Keratinocyte (primary cell): Measurements from ENCODE around the gene DNAJC7. TPM values are rescaled to one million over a fixed set of nuclear protein-coding genes. Genes with fewer than 3 reads are reported as not detected.

Experiments used
- DNase-seq: peaks from one replicate; pipeline ENCODE4 v3.0.0-alpha.2; 2011; ENCODE audit warnings: low read depth, missing footprints, low spot score
- FAIRE-seq: peaks from 2 replicates; lab custom pipeline; 2011; peaks lifted over from hg19 to GRCh38; lab: Jason Lieb, UNC
- H2AFZ ChIP-seq: 2 replicates; pipeline ENCODE4 v1.6.0; 2012; ENCODE audit warnings: low read length, control low read depth, inconsistent platforms; ENCODE audit not compliant: control insufficient read depth
- H3K27ac ChIP-seq: 2 replicates; pipeline ENCODE4 v1.5.1; 2011; ENCODE audit warnings: low read length; ENCODE audit not compliant: control insufficient read depth, insufficient read depth
- H3K27me3 ChIP-seq: 3 replicates; pipeline ENCODE4 v1.6.0; 2011; ENCODE audit warnings: low read length; ENCODE audit not compliant: control insufficient read depth, insufficient read depth; ENCODE audit errors: extremely low read depth
- H3K36me3 ChIP-seq, 2 experiments: 2 replicates in 1 of 2; 3 replicates in 1 of 2; pipeline ENCODE4 v1.5.1; 2011; ENCODE audit warnings: low read length in 2 of 2, mild to moderate bottlenecking in 1 of 2; ENCODE audit not compliant: control insufficient read depth in 2 of 2, insufficient read depth in 2 of 2; ENCODE audit errors: extremely low read depth in 1 of 2
- H3K4me1 ChIP-seq: 3 replicates; pipeline ENCODE4 v1.5.1; 2011; ENCODE audit warnings: low read length; ENCODE audit not compliant: control insufficient read depth, insufficient read depth; ENCODE audit errors: extremely low read depth
- H3K4me2 ChIP-seq: 3 replicates; pipeline ENCODE4 v1.6.0; 2011; ENCODE audit warnings: low read depth, low read length; ENCODE audit not compliant: control insufficient read depth, insufficient read depth; ENCODE audit errors: extremely low read depth
- H3K4me3 ChIP-seq, 3 experiments: fragments of 200-600 bp in 1 of 3; sonication (generic) in 1 of 3; 2 replicates in 2 of 3; 3 replicates in 1 of 3; pipeline ENCODE4 v1.5.1; 2011 to 2016; ENCODE audit warnings: low read length in 3 of 3, mild to moderate bottlenecking in 3 of 3, control low read depth in 2 of 3, inconsistent platforms in 1 of 3, low read depth in 1 of 3, mixed read lengths in 1 of 3, mixed run types in 1 of 3, moderate library complexity in 1 of 3; ENCODE audit not compliant: control insufficient read depth in 2 of 3, insufficient read depth in 2 of 3; ENCODE audit errors: extremely low read depth in 1 of 3
- H3K79me2 ChIP-seq: 2 replicates; pipeline ENCODE4 v1.6.0; 2012; ENCODE audit warnings: low read length; ENCODE audit not compliant: control insufficient read depth, insufficient read depth
- H3K9ac ChIP-seq: 3 replicates; pipeline ENCODE4 v1.6.0; 2011; ENCODE audit warnings: low read length; ENCODE audit not compliant: control insufficient read depth, insufficient read depth; ENCODE audit errors: extremely low read depth
- H3K9me1 ChIP-seq: 3 replicates; pipeline ENCODE4 v1.6.0; 2011; ENCODE audit warnings: low read length; ENCODE audit not compliant: control insufficient read depth, insufficient read depth; ENCODE audit errors: extremely low read depth
- H3K9me3 ChIP-seq: 2 replicates; pipeline ENCODE4 v1.5.1; 2012; ENCODE audit warnings: low read depth, low read length; ENCODE audit not compliant: control insufficient read depth
- H4K20me1 ChIP-seq: 3 replicates; pipeline ENCODE4 v1.6.0; 2011; ENCODE audit warnings: low read length; ENCODE audit not compliant: control insufficient read depth, insufficient read depth; ENCODE audit errors: extremely low read depth
- EZH2 ChIP-seq: IDR thresholded peaks from one replicate; pipeline ENCODE4 v1.6.1; 2012; ENCODE audit warnings: inconsistent platforms, mild to moderate bottlenecking, low read length, moderate library complexity
- dilution Hi-C: fragments of 300-500 bp; cut with MboI; formaldehyde crosslinking; loops from one replicate; pipeline ENCODE4 v1.7.0; 2020; ENCODE audit warnings: low sequenced_read_pairs; ENCODE audit not compliant: extremely low pct_ligation_motif_present
- polyA plus RNA-seq, 5 experiments: library from polyadenylated mRNA; depleted of rRNA in 3 of 5; stranded (reverse) in 3 of 5; stranded (forward) in 1 of 5; unstranded in 1 of 5; fragments of >200 nt; gene quantifications; 1 replicate in 1 of 5; 2 replicates in 3 of 5; 3 replicates in 1 of 5; pipeline versions ENCODE4 v1.2.1 to v1.2.3, GENCODE V29; 2011 to 2012; ENCODE audit warnings: missing spikeins in 2 of 5, low read depth in 1 of 5, low replicate concordance in 1 of 5
- TF ChIP-seq, protein P1 (sequence below), 3 experiments: IDR thresholded peaks in 1 of 3; conservative IDR thresholded peaks in 1 of 3; optimal IDR thresholded peaks in 1 of 3; 2 replicates in 2 of 3; 3 replicates in 1 of 3; pipeline versions ENCODE3 to v1.5.1; 2011; ENCODE audit warnings: low read length in 3 of 3, mild to moderate bottlenecking in 3 of 3, moderate library complexity in 2 of 3, control low read depth in 1 of 3, inconsistent platforms in 1 of 3; ENCODE audit not compliant: insufficient read depth in 2 of 3; ENCODE audit errors: extremely low read depth in 1 of 3

Gene DNAJC7
- polyA plus RNA-seq, 1 donor (not counting 4 experiments of a cell fraction or from before 2014, with no cell fraction given) = 82.5 TPM

DNA sequence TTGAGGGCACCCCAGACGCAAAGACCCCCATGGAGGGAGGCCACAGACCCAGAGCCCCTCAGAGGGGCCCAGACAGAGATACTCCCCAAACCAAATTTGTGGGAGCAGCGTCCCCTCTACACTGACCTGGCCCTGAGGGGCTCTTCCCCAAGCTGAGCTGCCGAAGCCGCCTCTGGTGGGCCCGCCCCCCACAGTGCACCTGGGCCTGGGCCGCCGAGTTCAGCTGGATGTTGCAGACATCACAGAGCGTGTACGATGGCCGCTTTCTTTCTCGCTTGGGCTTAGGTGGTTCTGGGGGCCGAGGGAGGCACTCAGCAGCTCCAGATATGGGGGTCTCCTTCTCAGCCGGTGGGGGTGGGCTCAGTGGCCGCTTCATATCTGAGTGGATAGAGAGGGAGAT lies 45.4 kb upstream of the DNAJC7 start:
- H3K27ac ChIP-seq = no peak overlapping the region
- H3K27me3 ChIP-seq = no peaks in the 10 kb centered on the region
- H3K36me3 ChIP-seq = no peaks in the 10 kb centered on the region
- DNase-seq (no peak), FAIRE-seq (no peak)
- no peak overlapping the region for H2AFZ ChIP-seq
- TF ChIP-seq EZH2 = no peak
- TF ChIP-seq, protein P1, sequence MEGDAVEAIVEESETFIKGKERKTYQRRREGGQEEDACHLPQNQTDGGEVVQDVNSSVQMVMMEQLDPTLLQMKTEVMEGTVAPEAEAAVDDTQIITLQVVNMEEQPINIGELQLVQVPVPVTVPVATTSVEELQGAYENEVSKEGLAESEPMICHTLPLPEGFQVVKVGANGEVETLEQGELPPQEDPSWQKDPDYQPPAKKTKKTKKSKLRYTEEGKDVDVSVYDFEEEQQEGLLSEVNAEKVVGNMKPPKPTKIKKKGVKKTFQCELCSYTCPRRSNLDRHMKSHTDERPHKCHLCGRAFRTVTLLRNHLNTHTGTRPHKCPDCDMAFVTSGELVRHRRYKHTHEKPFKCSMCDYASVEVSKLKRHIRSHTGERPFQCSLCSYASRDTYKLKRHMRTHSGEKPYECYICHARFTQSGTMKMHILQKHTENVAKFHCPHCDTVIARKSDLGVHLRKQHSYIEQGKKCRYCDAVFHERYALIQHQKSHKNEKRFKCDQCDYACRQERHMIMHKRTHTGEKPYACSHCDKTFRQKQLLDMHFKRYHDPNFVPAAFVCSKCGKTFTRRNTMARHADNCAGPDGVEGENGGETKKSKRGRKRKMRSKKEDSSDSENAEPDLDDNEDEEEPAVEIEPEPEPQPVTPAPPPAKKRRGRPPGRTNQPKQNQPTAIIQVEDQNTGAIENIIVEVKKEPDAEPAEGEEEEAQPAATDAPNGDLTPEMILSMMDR (optimal IDR thresholded peaks at IDR 0.05 in 1 of 3, IDR thresholded peaks at IDR 0.05 in 1 of 3, conservative IDR thresholded peaks at IDR 0.05 in 1 of 3; ENCODE audit: extremely low read depth in 1 of 3, insufficient read depth in 2 of 3, low read length in 3 of 3) = no peak
- H3K79me2 ChIP-seq = no peaks in the 10 kb centered on the region
- H3K9me1 ChIP-seq = no peaks in the 10 kb centered on the region
- no peaks in the 10 kb centered on the region for H4K20me1 ChIP-seq
- dilution Hi-C loops = no loop called here
- peaks cover 1% of the 10 kb centered on the region for H3K4me1 ChIP-seq
- no peak overlapping the region for H3K4me2 ChIP-seq
- no peak overlapping the region for H3K4me3 ChIP-seq
- no peak overlapping the region for H3K9ac ChIP-seq
- no peaks in the 10 kb centered on the region for H3K9me3 ChIP-seq

DNA sequence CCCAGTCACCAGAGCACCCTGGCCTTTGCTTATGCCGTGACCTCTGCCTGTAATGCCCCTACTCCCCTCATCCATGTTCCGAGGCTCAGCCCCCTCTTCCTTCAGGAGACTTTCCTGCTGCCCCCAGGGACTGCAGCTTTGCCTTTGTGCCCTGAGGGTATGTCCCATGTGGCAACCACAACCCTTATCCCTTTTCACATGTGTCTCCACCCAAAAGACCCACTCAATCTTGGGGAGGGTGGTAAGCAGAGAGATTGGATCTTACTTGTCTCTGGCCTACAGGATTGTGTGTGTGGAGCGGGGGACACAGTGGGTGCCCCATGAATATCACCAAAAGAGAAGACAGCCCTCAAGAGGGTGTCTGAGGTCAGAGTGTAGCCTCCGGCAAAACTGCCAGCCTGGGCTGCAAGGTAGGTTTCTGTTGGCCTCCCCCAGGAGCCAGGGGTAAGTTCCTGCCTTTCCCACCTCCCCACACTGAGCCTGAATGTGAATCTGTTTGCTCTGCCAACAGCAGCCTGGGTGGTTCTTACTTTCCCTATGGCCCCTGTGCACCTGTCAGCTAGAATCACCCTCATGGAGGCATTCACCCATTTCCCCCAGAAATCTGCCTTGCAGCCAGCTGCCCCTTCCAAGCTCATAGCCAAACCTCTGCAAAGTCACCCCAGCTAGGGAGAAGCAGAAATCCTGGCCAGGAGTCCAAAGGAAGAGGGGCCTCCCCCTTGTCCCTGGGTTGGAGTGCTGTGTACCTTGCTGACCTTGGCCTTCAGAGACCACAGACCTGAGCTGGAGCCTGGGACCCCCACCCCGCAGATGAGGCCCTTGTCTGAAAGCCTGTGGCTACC lies 44.6 kb upstream of the DNAJC7 start:
- no peaks in the 10 kb centered on the region for H3K27me3 ChIP-seq
- TF ChIP-seq, protein P1 (optimal IDR thresholded peaks at IDR 0.05 in 1 of 3, IDR thresholded peaks at IDR 0.05 in 1 of 3, conservative IDR thresholded peaks at IDR 0.05 in 1 of 3; ENCODE audit: extremely low read depth in 1 of 3, insufficient read depth in 2 of 3, low read length in 3 of 3) = no peak
- TF ChIP-seq EZH2 = no peak
- FAIRE-seq = no peak
- dilution Hi-C loops = no loop called here
- no peak overlapping the region for H3K4me2 ChIP-seq
- H4K20me1 ChIP-seq = no peaks in the 10 kb centered on the region
- H3K9me1 ChIP-seq = no peaks in the 10 kb centered on the region
- H3K36me3 ChIP-seq = no peaks in the 10 kb centered on the region
- H3K4me3 ChIP-seq = no peak overlapping the region
- no peak overlapping the region for H3K9ac ChIP-seq
- no peaks in the 10 kb centered on the region for H3K9me3 ChIP-seq
- no peak overlapping the region for H2AFZ ChIP-seq
- no peaks in the 10 kb centered on the region for H3K4me1 ChIP-seq
- no peak for DNase-seq
- H3K27ac ChIP-seq = no peak overlapping the region
- no peaks in the 10 kb centered on the region for H3K79me2 ChIP-seq
